H9 (cell line): ENCODE data around the gene HILPDA. TPM values are rescaled to one million over a fixed set of nuclear protein-coding genes. Genes with fewer than 3 reads are reported as not detected.

ENCODE experiments used
- DNase-seq: peaks from one replicate; pipeline ENCODE4 v3.0.0-alpha.2; 2017
- H2AFZ ChIP-seq: one replicate; pipeline ENCODE4 v1.6.1; 2013; ENCODE audit warnings: mild to moderate bottlenecking, low read length, control low read depth, moderate library complexity
- H2AK5ac ChIP-seq: 2 replicates; pipeline ENCODE4 v1.6.1; 2013; ENCODE audit warnings: low read length, control low read depth, mixed read lengths; ENCODE audit not compliant: insufficient read length
- H2BK120ac ChIP-seq: one replicate; pipeline ENCODE4 v1.6.1; 2013; ENCODE audit warnings: low read depth, mild to moderate bottlenecking, low read length, control low read depth, inconsistent platforms; ENCODE audit not compliant: poor library complexity, severe bottlenecking
- H2BK12ac ChIP-seq: 2 replicates; pipeline ENCODE4 v1.6.1; 2013; ENCODE audit warnings: low read length, control low read depth, mixed read lengths, low read depth; ENCODE audit not compliant: insufficient read length
- H2BK15ac ChIP-seq: 2 replicates; pipeline ENCODE4 v1.6.1; 2013; ENCODE audit warnings: low read depth, low read length, control low read depth
- H2BK20ac ChIP-seq: one replicate; pipeline ENCODE4 v1.6.1; 2013; ENCODE audit warnings: low read depth, mild to moderate bottlenecking, low read length, control low read depth, inconsistent platforms; ENCODE audit not compliant: poor library complexity, severe bottlenecking
- H2BK5ac ChIP-seq: 2 replicates; pipeline ENCODE4 v1.6.1; 2013; ENCODE audit warnings: low read length, control low read depth, mixed read lengths; ENCODE audit not compliant: insufficient read length
- H3K14ac ChIP-seq: 2 replicates; pipeline ENCODE4 v1.6.1; 2013; ENCODE audit warnings: low read length, control low read depth; ENCODE audit not compliant: insufficient read depth
- H3K18ac ChIP-seq: 2 replicates; pipeline ENCODE4 v1.6.1; 2013; ENCODE audit warnings: low read depth, mild to moderate bottlenecking, mixed read lengths, low read length, control low read depth; ENCODE audit not compliant: insufficient read length
- H3K23ac ChIP-seq: 2 replicates; pipeline ENCODE4 v1.6.1; 2013; ENCODE audit warnings: low read length, control low read depth, mixed read lengths, low read depth; ENCODE audit not compliant: insufficient read length
- H3K23me2 ChIP-seq: 2 replicates; pipeline ENCODE4 v1.6.1; 2013; ENCODE audit warnings: low read depth, mild to moderate bottlenecking, mixed read lengths, low read length, control low read depth; ENCODE audit not compliant: insufficient read length, poor library complexity, severe bottlenecking
- H3K27ac ChIP-seq: 2 replicates; pipeline ENCODE4 v1.5.1; 2013; ENCODE audit warnings: low read length, control low read depth, mixed read lengths, low read depth; ENCODE audit not compliant: insufficient read length
- H3K27me3 ChIP-seq: 2 replicates; pipeline ENCODE4 v1.6.1; 2013; ENCODE audit warnings: low read length, control low read depth, inconsistent platforms; ENCODE audit not compliant: insufficient read depth
- H3K4ac ChIP-seq: 2 replicates; pipeline ENCODE4 v1.6.1; 2013; ENCODE audit warnings: low read depth, mild to moderate bottlenecking, control low read depth, inconsistent platforms, low read length, moderate library complexity
- H3K4me1 ChIP-seq: 2 replicates; pipeline ENCODE4 v1.6.1; 2013; ENCODE audit warnings: low read length, control low read depth, inconsistent platforms; ENCODE audit not compliant: insufficient read depth
- H3K4me2 ChIP-seq: 2 replicates; pipeline ENCODE4 v1.6.1; 2013; ENCODE audit warnings: low read length, control low read depth, mixed read lengths; ENCODE audit not compliant: insufficient read length, insufficient read depth
- H3K56ac ChIP-seq: 2 replicates; pipeline ENCODE4 v1.6.1; 2013; ENCODE audit warnings: low read depth, mild to moderate bottlenecking, mixed read lengths, low read length, control low read depth; ENCODE audit not compliant: insufficient read length
- H3K79me1 ChIP-seq: 2 replicates; pipeline ENCODE4 v1.6.1; 2013; ENCODE audit warnings: low read depth, mild to moderate bottlenecking, moderate library complexity, low read length, control low read depth, inconsistent platforms; ENCODE audit not compliant: insufficient read depth, poor library complexity, severe bottlenecking
- H3K79me2 ChIP-seq: 2 replicates; pipeline ENCODE4 v1.6.1; 2013; ENCODE audit warnings: low read length, control low read depth, inconsistent platforms; ENCODE audit not compliant: insufficient read depth
- H3K9ac ChIP-seq: 2 replicates; pipeline ENCODE4 v1.6.1; 2013; ENCODE audit warnings: low read length, control low read depth, mixed read lengths; ENCODE audit not compliant: insufficient read length; ENCODE audit errors: extremely low read depth
- H3K9me3 ChIP-seq: one replicate; pipeline ENCODE4 v1.6.1; 2013; ENCODE audit warnings: low read depth, low read length, inconsistent platforms; ENCODE audit not compliant: control insufficient read depth
- H3T11ph ChIP-seq: one replicate; pipeline ENCODE4 v1.6.1; 2013; ENCODE audit warnings: mild to moderate bottlenecking, low read length, control low read depth, inconsistent platforms
- H4K20me1 ChIP-seq: one replicate; pipeline ENCODE4 v1.6.1; 2013; ENCODE audit not compliant: control insufficient read depth, insufficient read length, insufficient read depth
- H4K5ac ChIP-seq: 2 replicates; pipeline ENCODE4 v1.6.1; 2013; ENCODE audit warnings: low read depth, mild to moderate bottlenecking, mixed read lengths, low read length, control low read depth; ENCODE audit not compliant: insufficient read length
- H4K8ac ChIP-seq: replicated peaks from 2 replicates; pipeline ENCODE4 v1.6.1; 2013; ENCODE audit warnings: low read length, control low read depth, mixed read lengths, low read depth; ENCODE audit not compliant: insufficient read length
- H4K91ac ChIP-seq: 2 replicates; pipeline ENCODE4 v1.6.1; 2013; ENCODE audit warnings: low read depth, mild to moderate bottlenecking, moderate library complexity, mixed read lengths, low read length, control low read depth; ENCODE audit not compliant: insufficient read length
- H3K27ac Mint-ChIP-seq, 3 experiments: 2 replicates in 2 of 3; 3 replicates in 1 of 3; pipeline ENCODE4 v1.8.0; 2020 to 2021; ENCODE audit warnings: mixed read lengths in 3 of 3, mild to moderate bottlenecking in 1 of 3, moderate library complexity in 1 of 3
- H3K27me3 Mint-ChIP-seq: 2 replicates; pipeline ENCODE4 v1.8.0; 2021; ENCODE audit warnings: low read depth, mild to moderate bottlenecking, moderate library complexity, mixed read lengths
- H3K36me3 Mint-ChIP-seq, 3 experiments: 2 replicates in 2 of 3; 3 replicates in 1 of 3; pipeline ENCODE4 v1.8.0; 2020 to 2021; ENCODE audit warnings: low read depth in 3 of 3, mixed read lengths in 3 of 3; ENCODE audit not compliant: insufficient read depth in 1 of 3
- H3K4me1 Mint-ChIP-seq, 2 experiments: 2 replicates each; pipeline ENCODE4 v1.8.0; 2020; ENCODE audit warnings: mixed read lengths in 2 of 2
- H3K4me3 Mint-ChIP-seq, 2 experiments: 2 replicates in 1 of 2; 3 replicates in 1 of 2; pipeline ENCODE4 v1.8.0; 2020 to 2021; ENCODE audit warnings: mild to moderate bottlenecking in 2 of 2, mixed read lengths in 2 of 2, moderate library complexity in 1 of 2
- H3K9me3 Mint-ChIP-seq, 2 experiments: 2 replicates in 1 of 2; 3 replicates in 1 of 2; pipeline ENCODE4 v1.8.0; 2020; ENCODE audit warnings: mild to moderate bottlenecking in 2 of 2, mixed read lengths in 2 of 2, moderate library complexity in 1 of 2
- WGBS: extraction: QIAGEN DNeasy Blood & Tissue Kit; methylation state at CpG from one replicate; pipeline ENCODE4 v1.1.7; 2013; ENCODE audit warnings: missing lambda C conversion rate, low lambda C conversion rate, mixed read lengths; ENCODE audit not compliant: insufficient read length; ENCODE audit errors: extremely low coverage; 5-methylcytosine and 5-hydroxymethylcytosine counted together
- total RNA-seq: library from RNA; stranded (reverse); gene quantifications from 2 replicates; pipeline ENCODE4 v1.2.1, GENCODE V29; 2021
- TF ChIP-seq, protein P1 (sequence below): fragments of 200-600 bp; sonication (generic); conservative IDR thresholded peaks from 3 replicates; pipeline ENCODE4 v1.8.0; 2021; ENCODE audit warnings: antibody characterized with exemption, mild to moderate bottlenecking

Gene HILPDA
- total RNA-seq, 1 experiment from 2014 or later, result 23.3 TPM

- no peak overlapping the region for H4K8ac ChIP-seq
- H3K9me3 ChIP-seq, result no peaks in the 10 kb centered on the region
- no peaks in the 10 kb centered on the region for H3K4me1 ChIP-seq
- no peak overlapping the region for H2BK120ac ChIP-seq
- H3K23me2 ChIP-seq, result no peaks in the 10 kb centered on the region
- H3K79me1 ChIP-seq, result no peaks in the 10 kb centered on the region
- no peak overlapping the region for H3K18ac ChIP-seq
- H4K20me1 ChIP-seq, result no peaks in the 10 kb centered on the region
- no peak overlapping the region for H2BK5ac ChIP-seq
- H2AFZ ChIP-seq, result no peak overlapping the region
- TF ChIP-seq, protein P1, sequence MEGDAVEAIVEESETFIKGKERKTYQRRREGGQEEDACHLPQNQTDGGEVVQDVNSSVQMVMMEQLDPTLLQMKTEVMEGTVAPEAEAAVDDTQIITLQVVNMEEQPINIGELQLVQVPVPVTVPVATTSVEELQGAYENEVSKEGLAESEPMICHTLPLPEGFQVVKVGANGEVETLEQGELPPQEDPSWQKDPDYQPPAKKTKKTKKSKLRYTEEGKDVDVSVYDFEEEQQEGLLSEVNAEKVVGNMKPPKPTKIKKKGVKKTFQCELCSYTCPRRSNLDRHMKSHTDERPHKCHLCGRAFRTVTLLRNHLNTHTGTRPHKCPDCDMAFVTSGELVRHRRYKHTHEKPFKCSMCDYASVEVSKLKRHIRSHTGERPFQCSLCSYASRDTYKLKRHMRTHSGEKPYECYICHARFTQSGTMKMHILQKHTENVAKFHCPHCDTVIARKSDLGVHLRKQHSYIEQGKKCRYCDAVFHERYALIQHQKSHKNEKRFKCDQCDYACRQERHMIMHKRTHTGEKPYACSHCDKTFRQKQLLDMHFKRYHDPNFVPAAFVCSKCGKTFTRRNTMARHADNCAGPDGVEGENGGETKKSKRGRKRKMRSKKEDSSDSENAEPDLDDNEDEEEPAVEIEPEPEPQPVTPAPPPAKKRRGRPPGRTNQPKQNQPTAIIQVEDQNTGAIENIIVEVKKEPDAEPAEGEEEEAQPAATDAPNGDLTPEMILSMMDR, result no peak
- H2BK20ac ChIP-seq, result no peak overlapping the region
- no peak overlapping the region for H4K91ac ChIP-seq
- no peak overlapping the region for H3T11ph ChIP-seq
- no peak for DNase-seq
- H4K5ac ChIP-seq, result no peak overlapping the region
- H3K9ac ChIP-seq, result no peak overlapping the region
- no peak overlapping the region for H3K23ac ChIP-seq
- Mint-ChIP-seq H3K27me3 (peaks cover 21% of the 10 kb centered on the region), H3K9me3 (no peaks in the 10 kb centered on the region), H3K27ac (peak overlapping the region in 1 of 3 experiments; percentile 83; a peak in 1 of 7 replicates), H3K4me1 (no peaks in the 10 kb centered on the region), H3K36me3 (no peaks in the 10 kb centered on the region), H3K4me3 (no peak overlapping the region)
- H3K56ac ChIP-seq, result no peak overlapping the region
- H3K79me2 ChIP-seq, result no peaks in the 10 kb centered on the region
- no peak overlapping the region for H3K27ac ChIP-seq
- H2BK12ac ChIP-seq, result no peak overlapping the region
- WGBS, result no CpG with 5 or more reads among the region's 1 CpG
- no peak overlapping the region for H3K4ac ChIP-seq
- H2AK5ac ChIP-seq, result no peak overlapping the region
- no peaks in the 10 kb centered on the region for H3K27me3 ChIP-seq
- no peak overlapping the region for H3K14ac ChIP-seq
- no peak overlapping the region for H3K4me2 ChIP-seq
- H2BK15ac ChIP-seq, result no peak overlapping the region
These were observed 33.6 kb upstream of the HILPDA start for GRCh38 chr7:128422037-128422436.
